ENCODE measurements around the gene IGFN1. TPM values are rescaled to one million over a fixed set of nuclear protein-coding genes. Genes with fewer than 3 reads are reported as not detected.

The IGFN1 gene
- total RNA-seq, 1 experiment from 2014 or later = not detected

DNA sequence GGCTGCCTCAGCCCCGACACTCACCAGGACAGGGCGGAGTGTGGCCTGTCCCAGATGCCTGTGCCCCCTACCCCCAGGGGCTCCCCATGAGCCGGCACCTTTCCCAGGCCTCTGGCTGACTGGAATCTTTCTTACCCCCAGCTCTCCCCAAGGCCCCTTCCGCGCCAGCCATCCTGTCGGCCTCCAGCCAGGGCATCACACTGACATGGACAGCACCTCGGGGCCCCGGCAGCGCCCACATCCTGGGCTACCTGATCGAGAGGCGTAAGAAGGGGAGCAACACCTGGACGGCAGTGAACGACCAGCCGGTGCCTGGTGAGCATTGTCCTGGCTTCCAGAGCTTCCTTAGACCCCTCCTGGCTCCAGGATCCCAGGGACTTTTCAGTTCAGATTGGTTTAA, 26.5 kb downstream of the IGFN1 start:
- H3K27me3 ChIP-seq (ENCODE audit: insufficient read depth, low read length) = no peaks in the 10 kb centered on the region
- no peak overlapping the region for H3K4me2 ChIP-seq (ENCODE audit: insufficient read depth, insufficient read length, low read length)
- Mint-ChIP-seq H3K27ac (no peak overlapping the region), H3K27me3 (ENCODE audit: low read depth) (peaks cover 8% of the 10 kb centered on the region), H3K9me3 (no peaks in the 10 kb centered on the region), H3K4me3 (no peak overlapping the region), H3K36me3 (ENCODE audit: insufficient read depth in 1 of 3, low read depth in 3 of 3) (no peaks in the 10 kb centered on the region; a peak in 1 of 7 replicates), H3K4me1 (peaks cover 6 to 9% of the 10 kb centered on the region in 2 experiments; a peak in 3 of 4 replicates)
- no peak overlapping the region for H3T11ph ChIP-seq (ENCODE audit: low read length)
- no peak overlapping the region for H3K56ac ChIP-seq (ENCODE audit: insufficient read length, low read depth, low read length)
- no peak overlapping the region for H3K18ac ChIP-seq (ENCODE audit: insufficient read length, low read depth, low read length)
- H2BK5ac ChIP-seq (ENCODE audit: insufficient read length, low read length) = no peak overlapping the region
- no peak overlapping the region for H2AFZ ChIP-seq (ENCODE audit: low read length)
- no peak overlapping the region for H3K9ac ChIP-seq (ENCODE audit: extremely low read depth, insufficient read length, low read length)
- H2BK12ac ChIP-seq (ENCODE audit: insufficient read length, low read depth, low read length) = no peak overlapping the region
- H3K4ac ChIP-seq (ENCODE audit: low read depth, low read length) = no peak overlapping the region
- H3K79me1 ChIP-seq (ENCODE audit: insufficient read depth, low read depth, low read length, poor library complexity, severe bottlenecking) = no peaks in the 10 kb centered on the region
- no peak for DNase-seq
- no peak overlapping the region for H3K23ac ChIP-seq (ENCODE audit: insufficient read length, low read depth, low read length)
- no peak overlapping the region for H2BK20ac ChIP-seq (ENCODE audit: low read depth, low read length, poor library complexity, severe bottlenecking)
- H3K23me2 ChIP-seq (ENCODE audit: insufficient read length, low read depth, low read length, poor library complexity, severe bottlenecking) = no peaks in the 10 kb centered on the region
- H3K14ac ChIP-seq (ENCODE audit: insufficient read depth, low read length) = no peak overlapping the region; the same call in 1 of the 2 replicates
- no peaks in the 10 kb centered on the region for H3K79me2 ChIP-seq (ENCODE audit: insufficient read depth, low read length)
- TF ChIP-seq, protein P1, sequence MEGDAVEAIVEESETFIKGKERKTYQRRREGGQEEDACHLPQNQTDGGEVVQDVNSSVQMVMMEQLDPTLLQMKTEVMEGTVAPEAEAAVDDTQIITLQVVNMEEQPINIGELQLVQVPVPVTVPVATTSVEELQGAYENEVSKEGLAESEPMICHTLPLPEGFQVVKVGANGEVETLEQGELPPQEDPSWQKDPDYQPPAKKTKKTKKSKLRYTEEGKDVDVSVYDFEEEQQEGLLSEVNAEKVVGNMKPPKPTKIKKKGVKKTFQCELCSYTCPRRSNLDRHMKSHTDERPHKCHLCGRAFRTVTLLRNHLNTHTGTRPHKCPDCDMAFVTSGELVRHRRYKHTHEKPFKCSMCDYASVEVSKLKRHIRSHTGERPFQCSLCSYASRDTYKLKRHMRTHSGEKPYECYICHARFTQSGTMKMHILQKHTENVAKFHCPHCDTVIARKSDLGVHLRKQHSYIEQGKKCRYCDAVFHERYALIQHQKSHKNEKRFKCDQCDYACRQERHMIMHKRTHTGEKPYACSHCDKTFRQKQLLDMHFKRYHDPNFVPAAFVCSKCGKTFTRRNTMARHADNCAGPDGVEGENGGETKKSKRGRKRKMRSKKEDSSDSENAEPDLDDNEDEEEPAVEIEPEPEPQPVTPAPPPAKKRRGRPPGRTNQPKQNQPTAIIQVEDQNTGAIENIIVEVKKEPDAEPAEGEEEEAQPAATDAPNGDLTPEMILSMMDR (conservative IDR thresholded peaks at IDR 0.05) = no peak
- no peak overlapping the region for H3K27ac ChIP-seq (ENCODE audit: insufficient read length, low read depth, low read length)
- no peak overlapping the region for H4K8ac ChIP-seq (replicated peaks; ENCODE audit: insufficient read length, low read depth, low read length)
- no peak overlapping the region for H2BK120ac ChIP-seq (ENCODE audit: low read depth, low read length, poor library complexity, severe bottlenecking)
- no peak overlapping the region for H4K5ac ChIP-seq (ENCODE audit: insufficient read length, low read depth, low read length)
- no CpG with 5 or more reads among the region's 14 CpGs for whole genome bisulfite sequencing (ENCODE audit: extremely low coverage, insufficient read length, low lambda C conversion rate)
- no peak overlapping the region for H4K91ac ChIP-seq (ENCODE audit: insufficient read length, low read depth, low read length)
- no peaks in the 10 kb centered on the region for H3K9me3 ChIP-seq (ENCODE audit: control insufficient read depth, low read depth, low read length)
- H3K4me1 ChIP-seq (ENCODE audit: insufficient read depth, low read length) = no peaks in the 10 kb centered on the region
- H4K20me1 ChIP-seq (ENCODE audit: control insufficient read depth, insufficient read depth, insufficient read length) = no peaks in the 10 kb centered on the region
- no peak overlapping the region for H2AK5ac ChIP-seq (ENCODE audit: insufficient read length, low read length)
- no peak overlapping the region for H2BK15ac ChIP-seq (ENCODE audit: low read depth, low read length)
